NOMO-1 treated with DMSO at 0.1 percent for 48 hours (cell line): ENCODE measurements around the gene SLC25A23.

Experiments
- DNase-seq: peaks from one replicate; lab custom pipeline; 2025; ENCODE audit not compliant: unreplicated experiment; lab: John Stamatoyannopoulos, UW

The SLC25A23 gene

GRCh38 chr19:6481541-6482342 lies 22.1 kb upstream of the SLC25A23 start, which contains the start of gene DENND1C:
TSS of gene DENND1C (minus strand) at chr19:6481787. CDS start at chr19:6481695, 92 bp downstream.
- peak; percentile 60 for DNase-seq

DNA sequence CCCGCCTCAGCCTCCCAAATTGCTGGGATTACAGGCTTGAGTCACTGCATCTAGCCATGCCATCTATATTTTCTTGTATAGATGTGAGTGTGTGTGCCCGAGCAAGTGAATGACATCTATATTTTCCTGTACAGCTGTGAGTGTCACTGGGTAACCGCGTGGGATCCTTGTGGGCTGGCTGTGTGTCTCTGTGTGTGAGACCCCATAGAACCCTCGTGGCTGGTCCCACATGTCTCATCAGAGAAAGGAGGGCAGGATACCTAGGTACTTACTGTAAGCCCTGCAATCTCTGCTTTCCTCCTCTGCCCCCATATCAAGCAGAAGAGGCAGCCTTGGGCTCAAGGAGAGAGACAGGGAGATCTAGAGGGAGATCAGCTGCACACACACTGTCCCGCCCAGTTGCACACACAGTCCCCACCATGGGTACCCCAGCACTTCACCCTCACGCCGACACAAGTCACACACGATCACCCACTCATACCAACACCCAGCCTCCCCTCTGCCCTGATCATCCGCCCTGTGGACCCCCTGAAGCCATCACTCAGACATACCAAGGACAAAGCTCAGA lies 21.3 kb upstream of the SLC25A23 start:
- DNase-seq: no peak

GRCh38 chr19:6479836-6480398 lies 20.3 kb upstream of the SLC25A23 start:
- no peak for DNase-seq

GRCh38 chr19:6478815-6479214 lies 19.2 kb upstream of the SLC25A23 start:
- no peak for DNase-seq

GRCh38 chr19:6476896-6477431 lies 17.4 kb upstream of the SLC25A23 start:
- no peak for DNase-seq

DNA sequence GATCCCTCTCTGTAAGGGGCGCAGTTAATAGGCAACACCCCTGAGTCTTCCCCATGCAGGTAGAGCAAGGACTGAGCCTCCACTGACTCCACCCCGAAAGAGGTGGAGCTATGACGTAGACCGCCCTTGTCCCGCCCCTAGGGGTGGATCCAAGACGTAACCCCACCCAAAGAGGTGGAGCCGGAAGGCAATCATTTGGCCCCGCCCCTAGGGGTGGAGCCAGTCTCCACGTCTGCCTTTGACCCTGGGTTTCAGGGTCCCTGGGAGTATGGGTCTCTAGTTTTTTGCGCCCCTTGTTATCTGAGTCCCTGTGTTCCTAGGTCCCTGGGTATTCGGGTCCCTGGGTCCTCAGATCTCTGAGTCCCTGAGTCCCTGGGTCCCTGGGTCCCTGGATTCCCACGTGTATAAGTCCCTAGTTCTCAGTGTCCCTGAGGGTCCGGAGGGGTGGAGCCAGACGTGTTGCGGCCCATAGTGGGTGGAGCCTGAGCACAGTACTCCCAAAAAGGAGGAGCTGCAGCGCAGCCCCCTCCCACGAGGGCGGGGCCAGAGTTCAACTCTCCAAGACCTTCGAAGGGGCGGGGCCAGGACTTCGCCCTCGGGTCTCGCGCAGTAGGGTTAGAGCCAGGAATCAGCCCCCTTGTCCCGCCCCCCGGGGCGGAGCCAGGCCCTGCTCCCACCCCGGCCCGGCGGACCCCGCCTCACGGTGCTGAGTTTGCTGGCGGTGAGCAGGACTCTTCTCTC lies 16.7 kb upstream of the SLC25A23 start:
- no peak for DNase-seq

DNA sequence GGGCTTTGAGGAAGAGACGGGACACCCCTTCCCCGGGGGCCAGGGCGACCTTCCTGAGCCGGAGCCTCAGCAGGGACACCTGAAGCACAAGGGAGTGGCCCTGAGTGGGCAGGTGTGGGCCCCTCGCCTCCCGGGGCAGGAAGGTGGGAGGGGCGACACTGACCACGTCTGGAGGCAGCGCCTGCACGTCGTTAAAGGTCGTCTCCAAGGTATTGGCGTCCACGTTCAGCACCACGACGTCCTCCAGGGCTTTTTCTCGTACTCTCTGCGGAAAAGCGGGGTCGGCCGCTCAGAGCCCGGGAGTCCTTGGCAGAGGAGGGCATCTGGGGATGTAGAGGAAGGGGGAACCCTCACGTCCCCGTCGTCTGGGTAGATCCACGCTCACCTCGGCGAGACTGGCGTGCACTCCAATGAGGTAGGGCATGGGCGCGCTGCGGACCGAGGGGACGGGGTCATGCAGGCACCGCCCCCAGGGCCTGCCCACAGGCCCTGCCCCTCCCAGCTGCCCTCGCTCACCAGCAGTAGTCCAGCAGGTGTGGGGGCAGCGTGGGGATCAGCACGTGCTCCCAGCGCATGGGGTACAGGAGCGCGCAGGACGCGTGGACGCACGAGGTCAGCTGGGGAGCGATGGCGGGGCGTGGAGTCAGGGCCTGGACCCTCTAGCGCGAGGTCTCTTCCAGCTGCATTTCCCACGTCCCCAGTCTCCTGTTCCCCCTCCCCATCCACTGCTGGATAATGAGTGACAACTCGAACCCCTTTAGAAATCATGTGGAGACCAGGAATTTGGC lies 15.9 kb upstream of the SLC25A23 start:
- DNase-seq: no peak

GRCh38 chr19:6473647-6474046 lies 14.1 kb upstream of the SLC25A23 start:
- DNase-seq: no peak

DNA sequence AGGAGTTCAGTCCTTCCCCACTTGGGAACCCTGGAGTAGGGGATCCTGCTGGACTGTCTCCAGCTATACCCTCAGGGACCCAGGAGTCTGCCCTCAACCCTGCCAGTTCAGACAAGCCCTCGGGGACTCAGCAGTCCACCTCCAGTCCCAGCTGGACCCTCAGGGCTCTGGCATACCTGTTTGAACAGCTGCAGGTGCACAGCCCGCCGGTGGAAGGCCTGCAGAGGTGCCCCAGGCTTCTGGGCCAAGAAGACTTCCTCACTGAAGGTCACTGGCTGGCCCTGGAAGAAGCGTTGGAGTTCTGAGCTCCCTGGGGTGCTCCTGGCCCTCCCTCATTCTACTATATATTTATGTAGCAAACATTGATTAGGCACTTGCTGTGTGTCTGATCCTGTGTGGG lies 13.1 kb upstream of the SLC25A23 start:
- no peak for DNase-seq

DNA sequence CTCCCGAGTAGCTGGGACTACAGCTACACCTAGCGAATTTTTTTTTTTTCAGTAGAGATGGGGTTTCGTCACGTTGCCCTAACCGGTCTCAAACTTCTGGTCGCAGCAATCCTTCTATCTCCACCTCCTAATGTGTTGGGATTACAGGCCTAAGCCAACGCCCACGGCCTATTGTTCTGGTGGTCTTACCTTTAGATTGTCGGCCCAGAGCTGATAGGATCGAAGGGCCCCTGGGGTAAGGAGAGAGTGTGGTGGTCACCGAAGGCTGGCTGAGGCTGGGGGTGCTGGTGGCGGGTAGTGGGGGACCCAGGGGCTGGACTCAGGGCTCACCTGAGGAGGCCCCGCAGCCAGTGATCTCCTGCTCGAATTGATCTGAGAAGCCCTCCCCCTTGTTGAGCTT lies 11.5 kb upstream of the SLC25A23 start:
- no peak for DNase-seq

GRCh38 chr19:6470173-6470572 lies 10.6 kb upstream of the SLC25A23 start:
- DNase-seq: no peak

DNA sequence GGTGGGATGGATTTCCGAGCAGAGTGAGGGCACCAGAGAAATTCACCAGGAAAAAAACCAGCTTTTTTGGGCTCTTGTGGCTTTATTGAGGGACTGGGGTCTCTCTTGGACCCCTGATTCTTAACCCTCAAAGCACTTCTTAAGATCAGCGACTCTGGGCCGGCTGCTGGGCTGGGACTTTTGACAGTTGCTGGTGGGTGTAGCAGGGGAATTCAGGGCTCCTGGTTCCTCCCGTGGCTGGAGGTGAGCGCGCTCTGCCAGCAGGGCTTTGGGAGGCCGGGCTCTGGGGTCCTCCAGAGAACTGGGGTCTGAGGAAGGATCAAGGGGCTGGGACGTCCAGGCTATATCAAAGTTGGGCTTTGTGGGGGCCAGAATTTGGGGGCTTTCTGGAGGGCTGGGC lies 7.8 kb upstream of the SLC25A23 start:
- no peak for DNase-seq

DNA sequence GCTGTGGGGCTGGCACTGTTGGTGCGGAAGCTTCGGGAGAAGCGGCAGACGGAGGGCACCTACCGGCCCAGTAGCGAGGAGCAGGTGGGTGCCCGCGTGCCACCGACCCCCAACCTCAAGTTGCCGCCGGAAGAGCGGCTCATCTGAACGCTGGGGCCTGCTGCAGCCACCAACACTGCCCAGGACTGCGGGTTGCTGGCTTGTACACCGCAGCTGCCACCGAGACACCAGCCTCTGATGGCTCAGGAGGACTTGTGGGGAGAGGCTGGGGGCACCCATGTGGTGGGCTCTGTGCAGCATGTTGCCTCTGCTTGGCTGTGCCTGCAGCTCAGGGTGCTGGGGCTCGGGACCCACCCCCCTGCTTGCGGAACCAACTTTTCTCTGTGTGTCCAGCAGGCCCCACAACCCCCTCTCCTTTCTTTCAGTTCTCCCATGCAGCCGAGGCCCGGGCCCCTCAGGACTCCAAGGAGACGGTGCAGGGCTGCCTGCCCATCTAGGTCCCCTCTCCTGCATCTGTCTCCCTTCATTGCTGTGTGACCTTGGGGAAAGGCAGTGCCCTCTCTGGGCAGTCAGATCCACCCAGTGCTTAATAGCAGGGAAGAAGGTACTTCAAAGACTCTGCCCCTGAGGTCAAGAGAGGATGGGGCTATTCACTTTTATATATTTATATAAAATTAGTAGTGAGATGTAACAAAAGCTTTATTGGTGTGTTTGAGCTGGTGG lies 7.1 kb upstream of the SLC25A23 start:
- no peak for DNase-seq

DNA sequence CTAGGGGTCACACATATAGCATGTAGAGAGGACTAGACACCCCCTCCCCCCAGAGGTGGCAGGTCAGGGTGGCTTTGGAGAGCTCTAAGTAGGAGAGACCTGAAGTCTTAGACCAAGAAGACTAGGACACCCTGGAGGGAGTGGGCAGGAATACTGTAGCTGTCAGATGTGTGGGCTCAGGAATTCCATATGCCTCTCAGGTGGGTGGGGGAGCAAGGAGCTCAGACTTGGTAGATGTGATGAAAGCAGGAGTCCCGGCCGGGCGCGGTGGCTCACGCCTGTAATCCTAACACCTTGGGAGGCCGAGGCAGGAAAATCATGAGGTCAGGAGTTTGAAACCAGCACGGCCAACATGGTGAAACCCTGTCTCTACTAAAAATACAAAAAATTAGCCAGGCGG lies 6.1 kb upstream of the SLC25A23 start:
- DNase-seq: no peak

GRCh38 chr19:6465006-6465405 lies 5.4 kb upstream of the SLC25A23 start:
- no peak for DNase-seq

DNA sequence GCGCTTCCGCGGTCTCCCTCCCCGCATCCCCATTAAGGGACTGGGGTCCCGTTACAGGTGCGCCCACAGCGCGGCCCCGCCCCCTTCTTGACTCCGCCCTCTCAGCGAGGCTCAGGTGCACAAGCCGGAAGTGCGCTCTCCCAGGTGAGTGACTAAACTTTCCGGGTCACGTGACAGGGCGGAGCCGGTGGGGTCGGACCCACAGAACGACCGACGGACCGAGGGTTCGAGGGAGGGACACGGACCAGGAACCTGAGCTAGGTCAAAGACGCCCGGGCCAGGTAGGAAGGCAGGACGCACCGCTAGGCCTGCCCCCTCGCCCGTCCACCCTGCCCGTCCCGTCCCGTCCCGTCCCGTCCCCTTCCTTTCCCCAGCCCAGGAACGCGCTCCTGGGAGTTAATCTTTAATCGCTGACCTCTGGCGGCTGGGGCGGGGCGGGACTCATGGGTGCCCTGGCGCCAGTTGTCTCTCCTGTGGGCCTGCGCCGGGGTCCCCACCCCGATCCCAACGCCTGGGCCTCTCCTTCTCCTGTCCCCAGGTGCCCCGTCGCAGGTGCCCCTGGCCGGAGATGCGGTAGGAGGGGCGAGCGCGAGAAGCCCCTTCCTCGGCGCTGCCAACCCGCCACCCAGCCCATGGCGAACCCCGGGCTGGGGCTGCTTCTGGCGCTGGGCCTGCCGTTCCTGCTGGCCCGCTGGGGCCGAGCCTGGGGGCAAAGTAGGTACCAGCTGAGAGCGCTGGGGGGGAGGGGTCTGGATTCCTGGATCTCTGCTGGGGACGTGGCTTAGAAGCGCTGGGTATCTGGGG lies 4.7 kb upstream of the SLC25A23 start, which contains the start of gene CRB3:
CRB3 (plus strand) TSS at position 202 of the 804 bp plus-strand sequence; CDS start at position 633, 431 bp downstream.
- DNase-seq: no peak

DNA sequence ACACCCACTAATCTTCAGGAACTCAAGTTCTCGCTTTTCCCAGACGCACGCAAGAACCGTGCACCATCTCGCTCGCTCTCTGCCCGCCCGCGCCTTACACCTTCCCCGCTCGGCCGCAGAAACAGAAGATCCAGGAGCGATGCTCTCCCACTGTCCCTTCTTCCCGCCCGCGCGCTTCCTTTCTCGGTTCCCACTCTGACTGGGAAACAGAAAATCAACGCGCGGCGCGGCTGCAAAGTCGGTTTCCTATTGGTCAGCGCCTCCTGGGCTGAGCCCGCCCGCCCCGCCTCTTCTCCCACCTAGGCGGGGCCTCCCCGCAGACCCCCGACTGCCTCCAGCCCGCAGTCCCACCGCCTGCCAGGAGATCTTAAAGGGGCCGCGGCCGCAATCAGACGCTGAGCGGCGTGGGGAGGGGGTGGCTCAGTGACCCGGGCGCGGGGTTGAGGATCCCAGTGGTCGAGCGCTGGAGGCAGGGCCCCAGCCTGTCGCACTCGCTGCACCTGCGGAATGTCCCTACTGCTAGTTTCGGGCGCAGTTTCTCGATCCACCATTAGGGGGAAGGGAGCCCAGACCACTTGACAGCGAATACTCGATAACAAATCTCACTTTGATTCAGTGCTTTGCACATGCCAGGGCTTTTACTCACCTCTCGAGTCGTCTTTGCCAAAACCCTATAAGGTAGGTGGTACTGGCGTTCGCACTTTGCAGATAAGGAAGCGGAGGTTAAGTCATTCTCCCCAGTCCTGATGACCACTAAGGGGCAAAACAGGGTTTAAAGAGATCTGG lies 700 bp upstream of the SLC25A23 start:
- peak; percentile 99 for DNase-seq

DNA sequence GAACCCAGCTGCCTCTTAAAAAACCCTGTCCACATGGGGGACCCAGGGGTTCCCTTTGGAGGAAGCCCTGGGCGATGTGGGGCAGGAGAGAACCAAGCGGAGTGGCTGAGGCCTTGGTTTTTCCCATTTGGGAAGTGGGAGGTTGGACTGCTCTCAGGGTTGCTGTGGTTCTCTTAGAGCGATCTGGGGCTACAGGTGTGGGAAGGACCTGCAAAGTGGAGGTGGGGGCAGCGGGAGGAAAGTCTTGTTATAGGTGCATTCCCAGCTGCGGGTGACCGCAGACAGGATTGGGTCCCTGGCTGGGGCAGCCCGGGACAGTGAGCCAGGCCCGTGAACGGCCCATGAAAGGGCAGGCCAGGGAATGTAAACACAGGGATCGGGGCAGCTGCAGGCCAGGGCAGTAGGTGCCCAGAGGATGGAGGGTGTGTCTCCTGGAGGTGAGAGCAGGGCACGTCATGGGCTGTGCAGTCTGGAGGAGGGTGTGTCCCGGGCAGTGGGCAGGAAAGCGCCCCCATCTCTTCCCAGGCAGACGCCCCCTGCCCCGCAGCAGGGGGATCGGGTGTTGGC lies 814 bp downstream of the SLC25A23 start:
- DNase-seq: no peak
